ENCODE data around the gene BCL2L15.

The BCL2L15 gene

DNA sequence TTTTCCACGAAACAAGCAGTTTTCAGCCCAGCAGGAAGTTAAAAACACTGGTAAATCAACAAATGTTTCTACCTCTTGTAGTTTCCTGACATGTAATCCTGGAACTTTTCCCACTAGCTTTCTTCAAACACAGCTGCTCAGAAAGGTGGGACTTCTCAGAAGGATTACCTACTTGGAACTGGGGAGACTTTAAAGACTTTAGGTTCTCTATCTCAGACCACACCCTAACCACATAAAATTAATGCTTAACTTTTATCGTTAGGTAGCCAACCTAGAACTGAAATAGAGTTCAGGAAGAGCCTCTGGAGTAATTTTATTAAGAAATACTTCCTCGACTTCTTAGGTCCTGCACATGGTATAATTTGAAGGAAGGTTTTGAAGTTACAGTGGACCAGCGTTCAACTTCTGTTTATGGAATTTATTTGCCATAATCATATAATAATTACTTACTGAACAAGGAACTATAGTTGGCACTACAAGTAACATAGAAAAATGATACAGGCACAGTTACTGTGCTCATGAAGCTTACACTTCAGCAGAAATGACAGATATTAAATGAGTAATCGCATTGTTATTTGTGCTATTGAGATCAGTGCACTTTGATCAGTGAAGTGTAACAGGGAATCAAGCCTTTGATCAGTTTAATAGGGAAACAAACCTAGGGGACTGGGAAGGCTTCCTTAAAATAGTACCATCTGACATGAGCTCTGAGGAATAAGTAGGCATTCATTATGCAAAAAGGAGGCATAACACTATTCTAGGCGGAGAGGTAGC lies at the start of gene BCL2L15:
TSS of gene BCL2L15 (minus strand) at position 180 of the 774 bp plus-strand sequence. CDS start 206 bp downstream, outside the sequence.
- no peak for DNase-seq (ENCODE audit: low spot score)

DNA sequence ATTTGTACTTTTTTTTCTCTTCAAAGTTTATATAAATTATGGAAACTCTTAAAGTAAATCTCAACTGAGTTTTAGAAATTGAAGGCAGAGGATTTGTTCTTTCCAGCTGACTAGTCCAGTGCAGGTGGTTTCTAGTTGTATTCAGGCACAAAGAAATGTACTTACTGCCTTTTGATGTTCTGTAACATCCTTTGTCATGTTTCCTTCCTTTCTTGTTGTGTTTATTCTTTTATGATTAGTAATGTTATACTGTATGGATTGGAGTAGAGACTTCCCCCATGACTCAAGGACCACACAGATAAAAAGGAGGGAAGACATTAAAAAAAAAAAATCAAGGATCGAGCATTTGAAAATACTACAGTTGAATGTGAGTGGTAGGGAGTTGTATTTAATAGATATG lies 49.8 kb upstream of the BCL2L15 start:
- DNase-seq (ENCODE audit: low spot score), result no peak

DNA sequence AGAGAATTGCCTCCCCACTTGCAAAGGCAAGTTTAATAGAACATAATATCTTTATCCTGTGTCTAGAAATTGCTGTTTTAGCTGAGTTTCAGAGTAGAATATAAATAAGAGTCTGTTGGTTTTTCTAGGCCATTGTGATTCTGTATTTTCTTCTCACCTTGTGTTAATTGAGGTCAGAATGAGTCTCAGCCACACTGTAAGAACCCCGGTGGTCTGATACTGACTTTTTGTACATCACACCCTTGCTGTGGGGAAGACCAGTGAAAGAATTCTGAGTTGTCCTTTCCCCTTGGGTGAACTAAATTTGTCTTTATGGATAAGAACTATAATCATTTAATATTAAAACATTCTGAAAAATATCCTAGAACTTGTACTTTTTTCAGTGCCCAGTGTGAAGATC lies 48.6 kb upstream of the BCL2L15 start:
- DNase-seq (ENCODE audit: low spot score), result no peak

- no peak for DNase-seq (ENCODE audit: low spot score)
Measured at GRCh38 chr1:113935176-113935575, 47.8 kb upstream of the BCL2L15 start.

- no peak for DNase-seq (ENCODE audit: low spot score)
Measured at GRCh38 chr1:113934511-113935055, 47.2 kb upstream of the BCL2L15 start.

GRCh38 chr1:113934006-113934405 lies 46.6 kb upstream of the BCL2L15 start:
- no peak for DNase-seq (ENCODE audit: low spot score)

- no peak for DNase-seq (ENCODE audit: low spot score)
Measured at GRCh38 chr1:113931451-113931851, 44.1 kb upstream of the BCL2L15 start.

GRCh38 chr1:113930499-113931161 lies 43.2 kb upstream of the BCL2L15 start:
- peak; percentile 26 for DNase-seq (ENCODE audit: low spot score)

GRCh38 chr1:113929750-113930498 lies 42.5 kb upstream of the BCL2L15 start:
- peak; percentile 34 for DNase-seq (ENCODE audit: low spot score)

DNA sequence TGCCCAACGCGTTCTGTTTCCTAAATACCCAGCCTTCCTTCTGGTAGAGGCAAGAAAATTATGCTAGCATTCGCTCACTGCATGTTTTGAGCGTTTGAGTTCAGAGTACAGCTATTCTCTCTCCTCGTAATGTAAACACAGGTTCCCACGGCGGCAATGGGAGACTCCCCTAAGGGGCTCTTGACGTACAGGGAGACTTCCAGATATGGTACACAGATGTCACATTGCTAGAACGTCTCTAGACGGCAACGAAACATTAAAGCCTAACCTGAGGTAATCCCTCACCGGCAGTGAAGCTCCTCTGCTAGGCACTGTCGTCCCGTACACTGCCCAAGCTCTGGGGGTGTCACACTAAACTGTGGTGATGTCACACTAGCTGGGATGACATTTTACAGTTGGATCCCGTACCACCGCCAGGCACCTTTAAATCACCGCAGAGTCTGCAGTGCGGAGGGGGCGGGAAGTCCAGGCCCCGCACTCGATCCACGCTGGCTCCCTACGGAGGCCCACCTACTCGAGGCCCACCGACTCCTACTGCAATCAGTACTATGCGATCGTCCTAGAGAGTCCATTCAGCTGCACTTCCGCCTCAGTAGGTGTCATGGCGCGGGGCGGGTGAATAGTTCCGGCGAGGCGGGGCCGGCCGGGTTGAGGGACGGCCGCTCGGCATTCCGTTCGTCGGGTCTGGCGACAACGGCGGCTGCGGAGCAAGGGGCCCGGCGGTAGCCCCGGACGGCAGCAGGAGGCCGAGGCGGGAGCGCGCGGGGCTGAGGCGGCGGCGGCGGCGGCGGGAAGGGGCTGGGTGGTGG lies 41.8 kb upstream of the BCL2L15 start, which contains the start of gene HIPK1:
TSS of gene HIPK1 (plus strand) at position 384 of the 809 bp plus-strand sequence.
- peak; percentile 90 for DNase-seq (ENCODE audit: low spot score)

- peak; percentile 54 for DNase-seq (ENCODE audit: low spot score)
Measured at GRCh38 chr1:113928187-113928930, 41.0 kb upstream of the BCL2L15 start.

DNA sequence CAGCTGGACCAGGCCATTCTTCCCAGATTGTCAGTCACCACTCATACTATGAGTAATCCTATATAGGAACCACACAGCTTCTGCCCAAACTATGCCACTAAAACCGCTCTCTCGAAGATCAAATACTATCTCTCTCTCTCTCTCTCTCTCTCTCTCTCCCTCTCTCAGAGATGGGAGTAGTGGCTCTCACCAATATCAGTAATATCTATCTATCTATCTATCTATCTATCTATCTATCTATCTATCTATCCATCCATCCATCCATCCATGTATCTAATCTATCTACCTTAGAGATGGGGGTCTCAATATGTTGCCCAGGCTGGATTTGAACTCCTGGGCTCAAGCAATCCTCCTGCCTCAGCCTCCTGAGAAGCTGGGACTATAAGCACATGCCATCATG lies 37.1 kb upstream of the BCL2L15 start:
- DNase-seq (ENCODE audit: low spot score), result no peak

- no peak for DNase-seq (ENCODE audit: low spot score)
Measured at GRCh38 chr1:113922957-113923356, 35.6 kb upstream of the BCL2L15 start.

- DNase-seq (ENCODE audit: low spot score), result no peak
Measured at GRCh38 chr1:113918243-113918642, 30.9 kb upstream of the BCL2L15 start.

DNA sequence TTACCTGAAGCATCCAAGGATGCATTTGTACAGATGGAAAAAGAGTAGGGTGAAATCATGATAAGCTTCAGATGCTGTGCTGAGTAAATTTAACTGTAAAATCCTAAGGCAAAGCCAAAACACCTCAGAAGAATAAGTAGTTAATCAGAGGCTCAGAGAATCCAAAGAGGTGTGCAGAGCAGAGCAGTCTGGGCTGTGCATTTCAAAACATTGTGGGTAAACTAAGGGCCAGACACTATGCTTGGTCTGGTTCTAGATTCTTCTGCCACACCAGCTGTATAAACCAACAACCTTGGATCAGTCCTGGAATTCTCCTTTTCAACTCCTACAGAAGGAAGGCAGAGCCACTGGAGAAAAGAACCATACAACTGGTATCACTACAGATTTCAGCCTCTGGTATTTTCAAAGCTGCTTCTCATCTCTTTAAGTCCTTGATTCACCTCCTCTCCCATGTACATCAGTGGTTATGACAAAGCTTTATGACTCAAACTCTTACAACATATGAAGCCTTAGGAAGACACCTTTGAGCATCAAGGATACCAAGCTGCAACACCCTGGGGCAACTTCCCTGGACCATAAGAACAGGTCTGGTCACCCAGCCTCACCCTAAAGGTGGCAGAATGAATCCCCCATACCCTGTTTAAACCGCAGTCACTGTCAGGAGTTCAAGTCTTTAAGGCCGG lies 30.2 kb upstream of the BCL2L15 start:
- DNase-seq (ENCODE audit: low spot score), result no peak

- no peak for DNase-seq (ENCODE audit: low spot score)
Measured at GRCh38 chr1:113916974-113917373, 29.6 kb upstream of the BCL2L15 start.

DNA sequence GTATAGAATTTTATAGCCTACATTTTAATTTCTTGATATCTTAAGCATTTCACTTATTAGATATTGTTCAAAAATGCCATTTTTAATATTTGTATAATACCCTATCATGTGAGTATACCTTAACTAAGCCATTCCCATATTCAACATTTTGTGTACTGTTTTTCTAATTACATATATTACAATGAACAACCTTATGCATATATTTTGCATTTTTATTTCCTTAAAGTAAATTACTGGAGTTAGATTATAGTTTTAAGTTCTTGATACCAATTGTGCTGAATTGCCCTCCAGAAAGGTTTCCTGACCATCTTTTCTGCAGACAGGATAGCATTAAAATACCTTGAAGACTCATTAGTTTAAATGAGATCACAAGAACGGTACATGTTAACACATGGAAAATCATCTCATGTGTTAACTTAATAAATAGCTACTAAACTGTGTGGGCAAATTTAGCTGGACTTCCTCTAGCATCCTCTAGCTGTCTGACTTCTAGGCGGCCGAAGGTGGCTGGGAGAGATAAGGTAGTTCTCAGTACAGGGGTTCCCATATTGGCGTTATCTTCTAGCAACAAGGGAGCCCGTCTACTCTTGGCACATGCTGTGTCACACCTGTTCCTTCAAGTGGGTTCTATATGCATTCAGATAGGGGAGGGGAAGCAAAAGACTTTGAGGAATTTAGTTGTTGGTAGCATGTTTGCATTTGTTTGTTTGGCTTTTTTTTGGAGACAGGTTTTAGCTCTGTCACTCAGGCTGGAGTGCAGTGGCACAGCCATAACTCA lies 26.7 kb upstream of the BCL2L15 start:
- DNase-seq (ENCODE audit: low spot score), result no peak

DNA sequence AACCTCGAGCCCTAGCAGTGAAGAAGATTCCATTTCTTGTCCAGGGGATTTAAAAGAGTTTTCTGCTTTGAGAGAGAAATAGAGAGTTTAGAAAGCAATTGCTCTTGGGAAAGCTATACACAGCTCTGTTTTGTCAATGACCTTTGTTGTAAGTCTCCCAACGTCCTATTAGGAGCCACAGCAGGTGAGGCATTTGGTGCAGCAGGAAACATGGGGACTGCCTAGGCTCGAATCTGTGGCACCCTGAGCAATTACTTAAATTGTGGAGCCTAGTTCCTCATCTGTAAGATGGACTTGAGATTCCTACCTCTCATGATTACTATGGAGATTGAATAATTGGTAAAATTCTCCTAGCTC lies 25.9 kb upstream of the BCL2L15 start:
- no peak for DNase-seq (ENCODE audit: low spot score)

DNA sequence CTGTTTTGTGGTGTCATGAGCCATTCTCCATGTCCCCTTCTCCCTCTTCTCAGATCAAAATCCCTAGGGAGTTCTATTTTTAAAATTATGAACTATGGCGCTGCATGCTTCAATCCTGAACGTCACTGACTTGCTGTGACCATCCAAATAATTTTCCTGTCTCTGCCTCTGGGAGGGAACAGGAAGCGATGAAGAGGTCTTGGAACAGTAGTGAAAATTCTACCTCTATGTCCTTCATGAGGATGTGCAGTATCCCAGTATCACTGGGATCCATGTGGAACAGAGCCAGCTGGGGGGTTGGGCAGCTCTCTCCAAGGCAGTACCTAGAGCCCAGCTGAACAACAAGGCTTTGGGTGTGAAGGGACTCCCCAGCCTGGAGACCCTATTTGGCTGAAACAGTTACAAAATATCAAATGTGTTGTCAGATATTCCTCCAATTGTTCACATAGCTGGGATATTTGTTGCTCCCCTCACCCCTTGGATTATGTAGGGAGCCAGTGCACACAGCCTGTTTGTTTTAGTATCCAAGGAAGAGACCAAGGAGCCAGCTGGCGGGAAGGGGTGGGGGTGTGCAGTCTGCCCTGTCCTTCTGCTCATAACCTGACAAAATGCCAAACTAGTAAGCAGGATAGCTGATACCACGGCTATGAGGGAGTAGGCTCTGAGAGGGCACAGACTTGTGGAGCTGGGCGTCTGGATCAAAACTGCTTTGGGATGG lies 25.4 kb upstream of the BCL2L15 start:
- DNase-seq (ENCODE audit: low spot score), result peak; percentile 28
